ENCODE measurements around the gene KCNH1. TPM values are rescaled to one million over a fixed set of nuclear protein-coding genes. Genes with fewer than 3 reads are reported as not detected.

The KCNH1 gene
- total RNA-seq, 1 experiment from 2014 or later = 0.17 TPM

DNA sequence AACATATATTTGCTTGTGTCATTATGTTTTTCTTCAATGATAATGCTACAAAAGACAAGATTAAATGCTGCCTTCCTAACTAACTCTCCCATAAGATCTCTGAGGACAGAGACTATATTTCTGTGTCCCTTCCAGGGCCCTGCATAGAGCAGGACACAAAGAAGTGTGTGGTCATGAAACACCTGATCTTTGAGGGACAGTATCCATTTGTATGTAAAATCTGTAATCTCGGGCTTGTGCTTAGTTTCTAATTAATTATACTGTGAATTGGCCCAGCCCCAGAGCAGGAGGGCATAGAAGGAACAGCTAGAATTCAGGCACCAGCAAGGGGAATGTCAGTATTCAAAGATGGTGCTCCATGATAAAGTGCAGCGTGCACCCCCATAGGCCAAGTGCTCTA, 430.4 kb downstream of the KCNH1 start:
- Mint-ChIP-seq H3K27me3 (ENCODE audit: low read depth) (no peaks in the 10 kb centered on the region), H3K4me3 (no peak overlapping the region), H3K4me1 (peaks cover 16% of the 10 kb centered on the region), H3K9me3 (peaks cover 5% of the 10 kb centered on the region), H3K36me3 (no peaks in the 10 kb centered on the region; the same call in 1 of the 2 replicates), H3K27ac (no peak overlapping the region)
- POLR2A ChIA-PET = no interaction called here
- DNase-seq (ENCODE audit: low spot score) = no peak
- ATAC-seq = no peak
- CTCF ChIA-PET = no interaction called here
- TF ChIP-seq NR3C1 (CRISPR knock-in tag; conservative IDR thresholded peaks at IDR 0.05; ENCODE audit: low read depth) = no peak
- TF ChIP-seq, protein P1, sequence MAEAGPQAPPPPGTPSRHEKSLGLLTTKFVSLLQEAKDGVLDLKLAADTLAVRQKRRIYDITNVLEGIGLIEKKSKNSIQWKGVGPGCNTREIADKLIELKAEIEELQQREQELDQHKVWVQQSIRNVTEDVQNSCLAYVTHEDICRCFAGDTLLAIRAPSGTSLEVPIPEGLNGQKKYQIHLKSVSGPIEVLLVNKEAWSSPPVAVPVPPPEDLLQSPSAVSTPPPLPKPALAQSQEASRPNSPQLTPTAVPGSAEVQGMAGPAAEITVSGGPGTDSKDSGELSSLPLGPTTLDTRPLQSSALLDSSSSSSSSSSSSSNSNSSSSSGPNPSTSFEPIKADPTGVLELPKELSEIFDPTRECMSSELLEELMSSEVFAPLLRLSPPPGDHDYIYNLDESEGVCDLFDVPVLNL (CRISPR knock-in tag; IDR thresholded peaks at IDR 0.05; ENCODE audit: borderline replicate concordance, low read depth) = no peak
- TF ChIP-seq GRHL2 (CRISPR knock-in tag; IDR thresholded peaks at IDR 0.05; ENCODE audit: insufficient replicate concordance, severe bottlenecking) = no peak
- TF ChIP-seq NR1H2 (CRISPR knock-in tag; IDR thresholded peaks at IDR 0.05) = no peak
- no peak for TF ChIP-seq FOXJ3 (CRISPR knock-in tag; IDR thresholded peaks at IDR 0.05; ENCODE audit: borderline replicate concordance)
- no peak for TF ChIP-seq EMX1 (CRISPR knock-in tag; IDR thresholded peaks at IDR 0.05)
- TF ChIP-seq, protein P2, sequence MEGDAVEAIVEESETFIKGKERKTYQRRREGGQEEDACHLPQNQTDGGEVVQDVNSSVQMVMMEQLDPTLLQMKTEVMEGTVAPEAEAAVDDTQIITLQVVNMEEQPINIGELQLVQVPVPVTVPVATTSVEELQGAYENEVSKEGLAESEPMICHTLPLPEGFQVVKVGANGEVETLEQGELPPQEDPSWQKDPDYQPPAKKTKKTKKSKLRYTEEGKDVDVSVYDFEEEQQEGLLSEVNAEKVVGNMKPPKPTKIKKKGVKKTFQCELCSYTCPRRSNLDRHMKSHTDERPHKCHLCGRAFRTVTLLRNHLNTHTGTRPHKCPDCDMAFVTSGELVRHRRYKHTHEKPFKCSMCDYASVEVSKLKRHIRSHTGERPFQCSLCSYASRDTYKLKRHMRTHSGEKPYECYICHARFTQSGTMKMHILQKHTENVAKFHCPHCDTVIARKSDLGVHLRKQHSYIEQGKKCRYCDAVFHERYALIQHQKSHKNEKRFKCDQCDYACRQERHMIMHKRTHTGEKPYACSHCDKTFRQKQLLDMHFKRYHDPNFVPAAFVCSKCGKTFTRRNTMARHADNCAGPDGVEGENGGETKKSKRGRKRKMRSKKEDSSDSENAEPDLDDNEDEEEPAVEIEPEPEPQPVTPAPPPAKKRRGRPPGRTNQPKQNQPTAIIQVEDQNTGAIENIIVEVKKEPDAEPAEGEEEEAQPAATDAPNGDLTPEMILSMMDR (IDR thresholded peaks at IDR 0.05) = no peak
- TF ChIP-seq SMAD3 (CRISPR knock-in tag; IDR thresholded peaks at IDR 0.05; ENCODE audit: borderline replicate concordance) = no peak
- TF ChIP-seq, protein P3, sequence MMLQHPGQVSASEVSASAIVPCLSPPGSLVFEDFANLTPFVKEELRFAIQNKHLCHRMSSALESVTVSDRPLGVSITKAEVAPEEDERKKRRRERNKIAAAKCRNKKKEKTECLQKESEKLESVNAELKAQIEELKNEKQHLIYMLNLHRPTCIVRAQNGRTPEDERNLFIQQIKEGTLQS (CRISPR knock-in tag; conservative IDR thresholded peaks at IDR 0.05) = no peak
- no peak for TF ChIP-seq ZNF138 (CRISPR knock-in tag; conservative IDR thresholded peaks at IDR 0.05)
- TF ChIP-seq NR2C2 (CRISPR knock-in tag; IDR thresholded peaks at IDR 0.05) = no peak
- no peak for TF ChIP-seq CBFB (CRISPR knock-in tag; IDR thresholded peaks at IDR 0.05; ENCODE audit: low read depth)
- no peak for TF ChIP-seq TCF7 (CRISPR knock-in tag; IDR thresholded peaks at IDR 0.05; ENCODE audit: low read depth)
- no peak for TF ChIP-seq CREB1 (CRISPR knock-in tag; IDR thresholded peaks at IDR 0.05)
- no peak for TF ChIP-seq OVOL2 (CRISPR knock-in tag; IDR thresholded peaks at IDR 0.05; ENCODE audit: borderline replicate concordance)
- no peak for TF ChIP-seq PRRX2 (CRISPR knock-in tag; IDR thresholded peaks at IDR 0.05)
- no peak for TF ChIP-seq TEAD1 (CRISPR knock-in tag; IDR thresholded peaks at IDR 0.05)

DNA sequence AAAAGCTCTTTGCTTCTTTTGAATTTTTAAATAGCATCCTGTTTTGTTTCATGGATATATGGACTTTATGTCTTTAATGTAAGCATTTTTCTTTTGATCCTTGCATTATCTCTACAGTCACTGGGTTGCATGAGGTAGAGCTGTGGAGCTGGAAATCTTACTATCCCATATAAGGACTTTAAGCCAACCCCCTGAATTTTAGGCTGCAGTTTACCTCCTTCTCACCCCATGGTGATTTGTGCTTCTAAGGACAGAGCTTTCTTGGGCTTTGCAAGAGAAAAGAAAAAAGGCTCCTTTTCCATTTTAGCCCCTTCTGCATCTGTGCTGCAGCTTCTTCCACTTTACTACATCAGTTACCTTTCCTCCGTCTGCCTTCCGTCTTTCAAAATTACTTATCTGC, 431.4 kb downstream of the KCNH1 start:
- ATAC-seq (peak; percentile 88), DNase-seq (ENCODE audit: low spot score) (no peak)
- Mint-ChIP-seq H3K4me3 (no peak overlapping the region), H3K4me1 (peaks cover 10% of the 10 kb centered on the region; the same call in 1 of the 2 replicates), H3K27me3 (ENCODE audit: low read depth) (no peaks in the 10 kb centered on the region), H3K36me3 (no peaks in the 10 kb centered on the region; the same call in 1 of the 2 replicates), H3K27ac (no peak overlapping the region), H3K9me3 (peaks cover 5% of the 10 kb centered on the region)
- ChIA-PET POLR2A (interaction anchor here (0.6 kb wide), 1 partner anchor 431 kb away, joined by 4 read pairs; the partner anchor contains the start of gene KCNH1), CTCF (interaction anchor here (0.9 to 1.6 kb wide), 3 partner anchors 9 to 431 kb away, joined by 3 to 6 read pairs (median 4); partner anchors contain the start of gene KCNH1)
- TF ChIP-seq ZNF423 (CRISPR knock-in tag; IDR thresholded peaks at IDR 0.05) = no peak
- TF ChIP-seq ZNF317 (CRISPR knock-in tag; IDR thresholded peaks at IDR 0.05; ENCODE audit: borderline replicate concordance, low read depth) = no peak
- TF ChIP-seq FOXK1 (CRISPR knock-in tag; IDR thresholded peaks at IDR 0.05) = no peak
- TF ChIP-seq MXD4 (CRISPR knock-in tag; IDR thresholded peaks at IDR 0.05; ENCODE audit: borderline replicate concordance) = no peak
- no peak for TF ChIP-seq HMGA2 (CRISPR knock-in tag; IDR thresholded peaks at IDR 0.05)
- no peak for TF ChIP-seq CREB1 (CRISPR knock-in tag; IDR thresholded peaks at IDR 0.05)
- TF ChIP-seq, protein P4, sequence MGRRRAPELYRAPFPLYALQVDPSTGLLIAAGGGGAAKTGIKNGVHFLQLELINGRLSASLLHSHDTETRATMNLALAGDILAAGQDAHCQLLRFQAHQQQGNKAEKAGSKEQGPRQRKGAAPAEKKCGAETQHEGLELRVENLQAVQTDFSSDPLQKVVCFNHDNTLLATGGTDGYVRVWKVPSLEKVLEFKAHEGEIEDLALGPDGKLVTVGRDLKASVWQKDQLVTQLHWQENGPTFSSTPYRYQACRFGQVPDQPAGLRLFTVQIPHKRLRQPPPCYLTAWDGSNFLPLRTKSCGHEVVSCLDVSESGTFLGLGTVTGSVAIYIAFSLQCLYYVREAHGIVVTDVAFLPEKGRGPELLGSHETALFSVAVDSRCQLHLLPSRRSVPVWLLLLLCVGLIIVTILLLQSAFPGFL (CRISPR knock-in tag; IDR thresholded peaks at IDR 0.05; ENCODE audit: borderline replicate concordance) = no peak
- no peak for TF ChIP-seq RELA (CRISPR knock-in tag; IDR thresholded peaks at IDR 0.05; ENCODE audit: borderline replicate concordance)
- no peak for TF ChIP-seq KAT7 (CRISPR knock-in tag; IDR thresholded peaks at IDR 0.05; ENCODE audit: borderline replicate concordance)
- no peak for TF ChIP-seq ZNF263 (CRISPR knock-in tag; IDR thresholded peaks at IDR 0.05; ENCODE audit: low read depth)
- TF ChIP-seq ATF1 (CRISPR knock-in tag; IDR thresholded peaks at IDR 0.05) = no peak
- no peak for TF ChIP-seq ESRRA (CRISPR knock-in tag; IDR thresholded peaks at IDR 0.05; ENCODE audit: borderline replicate concordance)
- TF ChIP-seq JAZF1 (CRISPR knock-in tag; IDR thresholded peaks at IDR 0.05) = no peak
- TF ChIP-seq, protein P5, sequence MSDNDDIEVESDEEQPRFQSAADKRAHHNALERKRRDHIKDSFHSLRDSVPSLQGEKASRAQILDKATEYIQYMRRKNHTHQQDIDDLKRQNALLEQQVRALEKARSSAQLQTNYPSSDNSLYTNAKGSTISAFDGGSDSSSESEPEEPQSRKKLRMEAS (CRISPR knock-in tag; IDR thresholded peaks at IDR 0.05) = no peak
